Measurements from ENCODE around the gene FLYWCH1.
A peak's percentile ranks its signal among the peaks of the same experiment; 100 is the strongest.
"Not testable (repeated sequence)": the region's sequence is repeated elsewhere in the genome, so short reads cannot be mapped to it uniquely, and the experiment has no call there.

The FLYWCH1 gene

GRCh38 chr16:2905241-2905987 is 6.3 kb upstream of the FLYWCH1 start:
- in situ Hi-C loops (cut with HindIII; ENCODE audit: low sequenced_read_pairs), result no loop called here
- peak overlapping the region; percentile 76 for H3K4me3 ChIP-seq (ENCODE audit: low read depth, low read length)
- DNase-seq (ENCODE audit: low read depth), result peak; percentile 98
- TF ChIP-seq CTCF (IDR thresholded peaks at IDR 0.05; ENCODE audit: low read depth, low read length, missing control alignments), result no peak

- DNase-seq (ENCODE audit: low read depth), result no peak
- in situ Hi-C loops (cut with HindIII; ENCODE audit: low sequenced_read_pairs), result no loop called here
- H3K4me3 ChIP-seq (ENCODE audit: low read depth, low read length), result no peak overlapping the region
- no peak for TF ChIP-seq CTCF (IDR thresholded peaks at IDR 0.05; ENCODE audit: low read depth, low read length, missing control alignments)
Observed at GRCh38 chr16:2905988-2906387, 5.7 kb upstream of the FLYWCH1 start.

- H3K4me3 ChIP-seq (ENCODE audit: low read depth, low read length); in situ Hi-C loops (cut with HindIII; ENCODE audit: low sequenced_read_pairs); DNase-seq (ENCODE audit: low read depth): not testable (repeated sequence)
- peak; percentile 54 for TF ChIP-seq CTCF (IDR thresholded peaks at IDR 0.05; ENCODE audit: low read depth, low read length, missing control alignments)
Observed at GRCh38 chr16:2907084-2907753, 4.5 kb upstream of the FLYWCH1 start.

- DNase-seq (ENCODE audit: low read depth), result no peak
- no peak overlapping the region for H3K4me3 ChIP-seq (ENCODE audit: low read depth, low read length)
- TF ChIP-seq CTCF (IDR thresholded peaks at IDR 0.05; ENCODE audit: low read depth, low read length, missing control alignments), result no peak
- in situ Hi-C loops (cut with HindIII; ENCODE audit: low sequenced_read_pairs), result loop anchor here (10.0 kb wide), 1 partner anchor 136 kb away; the partner anchor contains the start of gene ELOB
Observed at GRCh38 chr16:2910441-2910969, 1.2 kb upstream of the FLYWCH1 start.

- H3K4me3 ChIP-seq (ENCODE audit: low read depth, low read length), result peak overlapping the region; percentile 89
- peak; percentile 49 for DNase-seq (ENCODE audit: low read depth)
- no peak for TF ChIP-seq CTCF (IDR thresholded peaks at IDR 0.05; ENCODE audit: low read depth, low read length, missing control alignments)
- in situ Hi-C loops (cut with HindIII; ENCODE audit: low sequenced_read_pairs), result loop anchor here (10.0 kb wide), 1 partner anchor 138 kb away; the partner anchor contains the start of gene ELOB
Observed at GRCh38 chr16:2912330-2913199, 834 bp downstream of the FLYWCH1 start.

GRCh38 chr16:2913603-2914002 is 1.9 kb downstream of the FLYWCH1 start:
- no peak overlapping the region for H3K4me3 ChIP-seq (ENCODE audit: low read depth, low read length)
- no peak for DNase-seq (ENCODE audit: low read depth)
- no peak for TF ChIP-seq CTCF (IDR thresholded peaks at IDR 0.05; ENCODE audit: low read depth, low read length, missing control alignments)
- in situ Hi-C loops (cut with HindIII; ENCODE audit: low sequenced_read_pairs), result loop anchor here (10.0 kb wide), 1 partner anchor 139 kb away; the partner anchor contains the start of gene ELOB

All from astrocyte of the cerebellum (primary cell).